ENCODE data around the gene LRP1B.

The LRP1B gene

GRCh38 chr2:140679752-140680151, 1451.1 kb downstream of the LRP1B start:
- no peak for DNase-seq (ENCODE audit: low read depth)
- TF ChIP-seq CTCF (IDR thresholded peaks at IDR 0.05; ENCODE audit: low read depth, low read length, missing control alignments) = no peak
- H3K4me3 ChIP-seq (ENCODE audit: low read depth, low read length) = no peak overlapping the region

- no peak overlapping the region for H3K4me3 ChIP-seq (ENCODE audit: low read depth, low read length)
- TF ChIP-seq CTCF (IDR thresholded peaks at IDR 0.05; ENCODE audit: low read depth, low read length, missing control alignments) = no peak
Measured at GRCh38 chr2:140669911-140670310, 1460.9 kb downstream of the LRP1B start.

GRCh38 chr2:140667203-140667602, 1463.6 kb downstream of the LRP1B start:
- no peak overlapping the region for H3K4me3 ChIP-seq (ENCODE audit: low read depth, low read length)
- no peak for DNase-seq (ENCODE audit: low read depth)
- TF ChIP-seq CTCF (IDR thresholded peaks at IDR 0.05; ENCODE audit: low read depth, low read length, missing control alignments) = no peak

More at GRCh38 chr2:140669911-140670310, 1460.9 kb downstream of the LRP1B start:
- no peak for DNase-seq (ENCODE audit: low read depth)

GRCh38 chr2:140662504-140662903, 1468.3 kb downstream of the LRP1B start:
- no peak for TF ChIP-seq CTCF (IDR thresholded peaks at IDR 0.05; ENCODE audit: low read depth, low read length, missing control alignments)
- DNase-seq (ENCODE audit: low read depth) = no peak
- no peak overlapping the region for H3K4me3 ChIP-seq (ENCODE audit: low read depth, low read length)

GRCh38 chr2:140658760-140659692, 1471.8 kb downstream of the LRP1B start:
- TF ChIP-seq CTCF (IDR thresholded peaks at IDR 0.05; ENCODE audit: low read depth, low read length, missing control alignments) = no peak
- H3K4me3 ChIP-seq (ENCODE audit: low read depth, low read length) = no peak overlapping the region
- no peak for DNase-seq (ENCODE audit: low read depth)

- DNase-seq (ENCODE audit: low read depth) = no peak
- no peak overlapping the region for H3K4me3 ChIP-seq (ENCODE audit: low read depth, low read length)
- no peak for TF ChIP-seq CTCF (IDR thresholded peaks at IDR 0.05; ENCODE audit: low read depth, low read length, missing control alignments)
Measured at GRCh38 chr2:140657657-140658056, 1473.2 kb downstream of the LRP1B start.

GRCh38 chr2:140654565-140654964, 1476.3 kb downstream of the LRP1B start:
- no peak for TF ChIP-seq CTCF (IDR thresholded peaks at IDR 0.05; ENCODE audit: low read depth, low read length, missing control alignments)
- no peak overlapping the region for H3K4me3 ChIP-seq (ENCODE audit: low read depth, low read length)

More at GRCh38 chr2:140654565-140654964, 1476.3 kb downstream of the LRP1B start:
- DNase-seq (ENCODE audit: low read depth) = no peak

All from GM12864 (cell line).